Stimulated activated CD4-positive, alpha-beta T cell treated with anti-CD3 and anti-CD28 coated beads, Interleukin-2, amount 100 ng/mL, for 48 hours (primary cell): ENCODE data around the gene CD300H.

Experiments
- DNase-seq, 2 donors: peaks; one replicate each; pipeline ENCODE4 v3.0.0-alpha.2; 2020

The CD300H gene

GRCh38 chr17:74547736-74548135, 19.6 kb downstream of the CD300H start:
- no peak for DNase-seq

GRCh38 chr17:74547264-74547663, 20.0 kb downstream of the CD300H start:
- DNase-seq, result no peak

- DNase-seq, result no peak
These were observed 20.7 kb downstream of the CD300H start for GRCh38 chr17:74546586-74546985.

GRCh38 chr17:74545843-74546230, 21.5 kb downstream of the CD300H start, which contains the start of gene CD300C:
Gene CD300C (minus strand): TSS chr17:74546115. CDS start chr17:74545782, 333 bp downstream.
- no peak for DNase-seq

- no peak for DNase-seq
These were observed 22.1 kb downstream of the CD300H start for GRCh38 chr17:74544991-74545842.

- DNase-seq, result no peak
These were observed 23.2 kb downstream of the CD300H start for GRCh38 chr17:74543891-74544760.

- DNase-seq, result no peak
These were observed 23.9 kb downstream of the CD300H start for GRCh38 chr17:74543406-74543805.

- no peak for DNase-seq
These were observed 24.5 kb downstream of the CD300H start for GRCh38 chr17:74542727-74543383.

- DNase-seq, result no peak
These were observed 25.1 kb downstream of the CD300H start for GRCh38 chr17:74542166-74542565.

- no peak for DNase-seq
These were observed 25.9 kb downstream of the CD300H start for GRCh38 chr17:74541176-74542111.

GRCh38 chr17:74539281-74539820, 28.0 kb downstream of the CD300H start:
- no peak for DNase-seq

- no peak for DNase-seq
These were observed 30.4 kb downstream of the CD300H start for GRCh38 chr17:74536890-74537289.

GRCh38 chr17:74532115-74532514, 35.2 kb downstream of the CD300H start:
- DNase-seq, result no peak

- no peak for DNase-seq
These were observed 36.0 kb downstream of the CD300H start, which contains the start of gene CD300LB for GRCh38 chr17:74531231-74531761. Gene CD300LB (minus strand): TSS chr17:74531475. CDS start chr17:74531350, 125 bp downstream.

GRCh38 chr17:74530831-74531150, 36.5 kb downstream of the CD300H start:
- no peak for DNase-seq

GRCh38 chr17:74529243-74529642, 38.1 kb downstream of the CD300H start:
- no peak for DNase-seq

GRCh38 chr17:74528491-74529199, 38.7 kb downstream of the CD300H start:
- DNase-seq, result no peak

GRCh38 chr17:74527756-74528155, 39.6 kb downstream of the CD300H start:
- no peak for DNase-seq

GRCh38 chr17:74527081-74527480, 40.2 kb downstream of the CD300H start:
- no peak for DNase-seq

GRCh38 chr17:74526681-74527080, 40.6 kb downstream of the CD300H start:
- DNase-seq, result no peak

- DNase-seq, result no peak
These were observed 41.5 kb downstream of the CD300H start for GRCh38 chr17:74525781-74526288.
